HG03039 (cell line): ENCODE results near the gene PIGK.
A peak's percentile ranks its signal among the peaks of the same experiment; 100 is the strongest.
"Not testable (repeated sequence)": the region's sequence is repeated elsewhere in the genome, so short reads cannot be mapped to it uniquely, and the experiment has no call there.

Source experiments
- ATAC-seq: cut with Tn5 transposase; IDR thresholded peaks from one replicate; pipeline ENCODE4 v1.9.1; 2021; ENCODE audit warnings: mild to moderate bottlenecking, moderate library complexity; ENCODE audit not compliant: unreplicated experiment

The PIGK gene

DNA sequence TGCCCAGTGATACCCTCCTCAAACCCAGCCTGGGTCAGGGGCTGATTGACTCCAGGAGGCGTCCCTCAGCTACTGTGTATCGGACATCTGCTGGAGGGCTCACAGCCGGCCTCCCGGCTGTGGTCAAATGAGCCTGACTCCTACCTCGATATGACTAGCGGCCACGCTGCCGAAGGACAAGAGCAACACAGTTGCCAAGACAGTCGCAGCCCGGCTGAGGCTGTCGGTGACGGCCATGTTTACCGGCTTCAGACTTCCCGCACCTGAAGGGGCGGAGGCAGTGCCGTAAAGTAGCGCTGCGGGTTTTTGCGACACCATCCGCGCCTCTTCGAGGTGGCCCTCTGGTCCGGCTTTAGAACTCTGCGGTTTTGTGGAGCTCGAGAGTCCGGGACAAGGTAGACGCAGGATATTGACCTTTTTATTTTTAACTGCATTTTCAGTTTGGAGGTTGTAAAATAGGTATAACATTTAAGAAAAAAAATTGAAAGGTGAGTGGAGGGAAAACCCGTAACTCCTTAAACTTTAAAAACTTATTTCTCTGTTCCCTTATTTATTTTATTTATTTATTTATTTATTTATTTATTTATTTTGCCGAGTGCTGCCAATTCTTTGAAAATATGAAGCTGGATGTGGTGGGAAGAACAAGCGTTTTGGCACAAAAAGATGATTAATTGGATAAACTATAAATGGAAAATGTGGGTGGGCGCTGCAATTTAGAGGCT is at the start of gene PIGK:
Gene PIGK, minus strand, starts transcription at position 265 of the 722 bp plus-strand sequence. Its CDS starts 28 bp downstream, at position 237.
- ATAC-seq, result peak; percentile 93

GRCh38 chr1:77267035-77267434 is 47.8 kb upstream of the PIGK start:
- no peak for ATAC-seq

GRCh38 chr1:77265180-77265579 is 46.0 kb upstream of the PIGK start:
- ATAC-seq, result no peak

GRCh38 chr1:77263708-77264107 is 44.5 kb upstream of the PIGK start:
- ATAC-seq, result no peak

- ATAC-seq, result no peak
These were observed 34.0 kb upstream of the PIGK start for GRCh38 chr1:77253211-77253610.

DNA sequence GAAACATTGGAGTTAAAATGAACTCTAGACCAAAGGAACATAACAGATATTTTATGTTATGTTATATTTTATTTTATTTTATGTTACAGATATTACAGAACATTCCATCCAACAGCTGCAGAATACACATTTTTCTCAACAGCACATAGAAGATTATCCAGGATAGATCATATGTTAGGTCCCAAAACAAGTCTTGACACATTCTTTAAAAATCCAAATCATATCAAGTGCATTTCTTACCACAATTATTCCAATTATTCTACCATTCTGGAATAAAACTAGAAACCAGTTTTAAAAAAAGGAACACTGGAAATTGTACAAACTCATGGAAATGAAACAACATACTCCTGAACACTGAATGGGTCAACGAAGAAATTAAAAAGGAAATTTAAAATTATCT is 30.9 kb upstream of the PIGK start:
- ATAC-seq, result no peak

DNA sequence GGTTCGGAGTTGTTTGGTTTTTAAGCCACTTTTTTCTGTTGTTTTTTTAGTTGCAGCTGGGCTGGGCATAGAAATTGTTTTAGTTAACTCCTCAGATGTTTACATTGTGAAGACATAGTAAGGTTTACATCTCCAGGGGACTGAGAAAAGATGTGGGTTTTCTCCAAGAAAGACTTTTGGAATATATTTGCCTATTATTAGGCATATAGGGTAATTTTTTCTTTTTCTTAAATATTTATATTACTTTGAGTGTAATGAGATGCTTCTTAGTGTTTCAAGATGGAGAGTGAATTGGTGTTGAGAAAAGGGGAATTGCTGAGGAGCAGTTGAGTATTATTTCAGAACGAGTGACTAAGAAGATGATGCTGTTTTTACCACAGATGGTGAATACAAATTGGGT is 26.6 kb upstream of the PIGK start:
- ATAC-seq, result no peak

- no peak for ATAC-seq
These were observed 20.1 kb upstream of the PIGK start for GRCh38 chr1:77239311-77239710.

DNA sequence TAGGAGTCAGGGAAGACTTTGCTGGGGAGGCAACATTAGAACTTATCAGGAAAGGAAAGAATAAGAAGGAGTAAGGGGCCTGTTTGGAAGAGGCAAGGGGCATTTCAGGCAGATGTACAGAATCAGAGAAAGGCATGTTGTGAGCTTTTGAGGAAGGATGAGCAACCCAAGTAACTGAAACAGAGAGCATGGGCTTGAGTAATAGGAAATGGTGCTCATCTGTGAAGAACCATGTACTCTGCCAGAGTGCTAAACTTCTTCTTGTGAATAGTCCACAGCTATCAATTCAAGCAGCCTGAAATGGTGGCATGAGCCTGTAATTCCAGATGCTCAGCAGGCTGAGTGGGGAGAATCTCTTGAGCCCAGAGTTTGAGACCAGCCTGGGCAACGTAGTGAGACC is 19.2 kb upstream of the PIGK start:
- no peak for ATAC-seq

GRCh38 chr1:77234943-77235342 is 15.7 kb upstream of the PIGK start:
- ATAC-seq, result no peak

GRCh38 chr1:77234096-77234495 is 14.9 kb upstream of the PIGK start:
- no peak for ATAC-seq

- ATAC-seq, result no peak
These were observed 13.6 kb upstream of the PIGK start for GRCh38 chr1:77232829-77233228.

- ATAC-seq, result no peak
These were observed 10.8 kb upstream of the PIGK start for GRCh38 chr1:77230051-77230450.

- ATAC-seq, result no peak
These were observed 9.6 kb upstream of the PIGK start for GRCh38 chr1:77228836-77229235.

DNA sequence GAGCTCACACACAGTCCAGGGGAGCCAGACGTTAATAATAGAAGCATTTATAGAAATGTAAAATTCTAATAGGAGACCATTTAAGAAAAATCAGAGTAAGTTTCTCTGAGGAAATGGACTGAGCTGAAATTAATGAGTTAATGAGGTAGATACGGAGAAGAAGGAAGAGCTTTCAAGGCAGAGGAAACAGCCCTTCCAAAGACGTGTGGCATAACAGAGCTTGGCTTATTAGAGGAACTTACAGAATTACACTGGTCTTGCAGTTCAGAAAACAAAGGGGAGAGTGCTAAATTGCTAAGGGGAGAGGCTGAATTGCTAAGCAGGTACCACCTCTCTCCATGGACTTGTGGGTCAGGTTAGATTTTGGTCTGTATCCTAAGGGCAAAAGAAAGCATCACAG is 8.2 kb upstream of the PIGK start:
- no peak for ATAC-seq

GRCh38 chr1:77222496-77222895 is 3.3 kb upstream of the PIGK start:
- no peak for ATAC-seq

- ATAC-seq, result no peak
These were observed 1.6 kb upstream of the PIGK start for GRCh38 chr1:77220687-77221463.

- ATAC-seq, result peak; percentile 36
These were observed 609 bp downstream of the PIGK start for GRCh38 chr1:77218477-77219165.

DNA sequence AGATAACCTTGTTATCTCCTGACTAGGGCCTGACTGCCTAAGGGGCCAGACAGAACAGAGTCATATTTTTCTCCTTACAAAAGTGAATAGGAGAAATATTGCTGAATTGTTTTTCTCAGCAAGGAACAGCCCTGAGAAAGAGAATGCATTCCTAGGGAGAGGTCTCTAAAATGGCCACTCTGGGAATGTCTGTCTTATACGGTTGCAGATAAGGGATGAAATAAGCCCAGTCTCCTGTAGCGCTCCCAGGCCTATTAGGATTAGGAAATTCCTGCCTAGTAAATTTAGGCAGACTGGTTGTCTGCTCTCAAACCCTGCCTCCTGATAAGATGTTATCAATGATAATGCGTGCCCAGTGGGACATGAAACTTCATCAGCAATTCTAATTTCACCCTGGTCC is 15.2 kb downstream of the PIGK start:
- ATAC-seq, result not testable (repeated sequence)

DNA sequence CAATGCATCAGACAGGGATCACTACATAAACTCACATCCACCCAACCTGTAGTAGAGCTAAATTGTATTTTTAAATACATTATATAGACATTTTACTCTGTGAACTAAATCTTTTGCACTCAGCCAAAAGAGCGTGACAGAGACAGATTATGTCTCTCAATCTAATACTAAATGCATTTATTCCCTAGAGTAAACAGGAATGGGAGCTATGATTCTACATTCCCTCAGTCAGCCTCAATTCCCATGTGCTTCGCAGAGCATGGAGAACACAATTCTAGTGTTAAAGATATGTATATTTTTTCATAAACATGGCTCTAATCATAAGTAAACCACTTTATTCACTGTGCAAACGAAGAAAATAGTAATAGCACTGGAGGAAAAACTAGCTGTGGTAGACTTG is 16.5 kb downstream of the PIGK start:
- no peak for ATAC-seq

DNA sequence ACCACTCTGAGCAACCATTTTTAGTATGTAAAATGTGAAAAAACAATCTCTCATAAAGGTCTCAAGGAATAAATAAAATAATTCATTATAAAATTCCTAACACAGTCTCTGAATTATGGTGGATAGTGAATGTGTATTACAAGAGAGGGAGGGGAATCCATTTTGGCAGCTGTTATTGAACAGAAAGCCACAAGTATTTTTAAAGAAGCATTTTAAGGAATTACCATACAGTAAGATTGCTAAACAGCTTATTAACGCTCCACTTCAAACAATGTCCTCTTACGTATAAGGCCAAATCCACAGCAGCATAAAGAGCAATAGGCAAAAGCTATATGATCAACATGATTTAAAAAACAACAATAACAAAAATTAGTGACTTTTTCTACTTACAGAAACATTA is 18.4 kb downstream of the PIGK start:
- ATAC-seq, result no peak

GRCh38 chr1:77200293-77200692 is 18.9 kb downstream of the PIGK start:
- ATAC-seq, result no peak
